CD4-positive, alpha-beta T cell treated with Interleukin-1 beta for 1 hour (primary cell): ENCODE results near the gene PPM1B.

Source experiments
- DNase-seq, 2 donors: peaks; one replicate each; pipeline ENCODE4 v3.0.0-alpha.2; 2020 to 2022

Gene PPM1B

GRCh38 chr2:44267269-44267795 lies 98.7 kb downstream of the PPM1B start:
- no peak for DNase-seq

GRCh38 chr2:44267796-44268648 lies 99.3 kb downstream of the PPM1B start:
- no peak for DNase-seq

GRCh38 chr2:44269831-44270230 lies 101.2 kb downstream of the PPM1B start:
- no peak for DNase-seq

- no peak for DNase-seq
Measured at GRCh38 chr2:44271296-44271695, 102.6 kb downstream of the PPM1B start.

- DNase-seq, result no peak
Measured at GRCh38 chr2:44273076-44273475, 104.4 kb downstream of the PPM1B start.

GRCh38 chr2:44273596-44273995 lies 104.9 kb downstream of the PPM1B start:
- no peak for DNase-seq

- no peak for DNase-seq
Measured at GRCh38 chr2:44275927-44276303, 107.2 kb downstream of the PPM1B start.

GRCh38 chr2:44277541-44277940 lies 108.9 kb downstream of the PPM1B start:
- no peak for DNase-seq

GRCh38 chr2:44280869-44281268 lies 112.2 kb downstream of the PPM1B start:
- no peak for DNase-seq
